ENCODE data around the gene MMP26.

GRCh38 chr11:4699697-4700435 lies 4.7 kb upstream of the MMP26 start:
- TF ChIP-seq CTCF (IDR thresholded peaks at IDR 0.05; ENCODE audit: low read depth, low read length, missing input control) (no peak), JUND (IDR thresholded peaks at IDR 0.05) (no peak), RAD21 (IDR thresholded peaks at IDR 0.05) (no peak), MAX (IDR thresholded peaks at IDR 0.05) (no peak), FOXA1 (IDR thresholded peaks at IDR 0.05) (no peak), SP1 (IDR thresholded peaks at IDR 0.05) (no peak)
